Activated CD4-positive, alpha-beta T cell treated with anti-CD3 and anti-CD28 coated beads, Interleukin-2, Interleukin-6, amounts not matched to agents 100 ng/mL and 50 ng/mL, durations not matched to agents 16 hours and 8 hours (primary cell): ENCODE measurements around the gene SGO1.
A peak's percentile ranks its signal among the peaks of the same experiment; 100 is the strongest.
"Not testable (repeated sequence)": the region's sequence is repeated elsewhere in the genome, so short reads cannot be mapped to it uniquely, and the experiment has no call there.

ENCODE experiments used
- DNase-seq: peaks from one replicate; pipeline ENCODE4 v3.0.0-alpha.2; 2020

Gene SGO1

DNA sequence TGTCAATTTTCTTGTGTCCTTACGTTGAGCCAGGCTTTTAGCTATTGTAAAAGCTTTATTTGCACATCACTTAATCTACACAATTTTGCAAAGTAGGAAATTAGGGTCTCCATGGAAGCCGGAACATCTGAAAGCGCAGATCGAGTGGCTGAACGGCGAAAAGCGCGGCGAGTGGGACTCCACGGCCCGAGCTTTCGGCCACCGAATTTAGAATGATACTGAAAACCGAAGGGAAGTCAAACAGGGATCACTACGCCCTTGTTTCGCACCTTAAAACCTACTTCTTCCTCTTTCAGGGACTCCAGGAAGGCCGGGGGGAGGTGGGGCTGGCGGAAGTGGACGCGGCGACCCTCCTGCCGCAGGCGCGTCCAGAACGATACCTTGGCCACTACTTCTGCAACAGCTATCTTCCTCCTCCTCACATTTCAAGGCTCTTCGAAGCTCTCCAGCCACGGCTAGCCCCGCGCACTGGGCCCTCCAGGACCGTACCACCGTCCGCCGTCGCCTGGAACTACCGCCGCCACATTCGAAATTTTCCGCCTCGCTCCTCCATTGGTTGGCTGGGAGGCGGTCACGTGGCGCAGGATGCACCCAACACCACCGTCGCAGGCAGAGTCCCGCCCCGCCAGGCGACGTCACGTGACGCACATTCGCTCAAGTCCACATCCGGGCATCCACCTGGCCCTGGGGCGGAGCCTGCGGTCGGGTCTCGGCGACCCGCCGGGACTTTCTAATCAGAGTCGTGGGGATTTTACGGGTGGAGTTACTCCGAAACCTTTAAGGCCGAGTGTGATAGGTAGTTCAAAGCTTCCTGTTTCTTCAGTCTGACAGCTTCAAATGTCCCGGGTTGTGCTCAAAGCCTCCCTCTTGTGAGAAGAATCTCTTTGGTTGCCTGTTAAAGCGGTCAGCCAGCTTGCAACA, at the start of gene SGO1:
TSS of gene SGO1 (minus strand) at position 528 of the 921 bp plus-strand sequence. CDS start 2,179 bp downstream, outside the sequence.
- peak; percentile 100 for DNase-seq

DNA sequence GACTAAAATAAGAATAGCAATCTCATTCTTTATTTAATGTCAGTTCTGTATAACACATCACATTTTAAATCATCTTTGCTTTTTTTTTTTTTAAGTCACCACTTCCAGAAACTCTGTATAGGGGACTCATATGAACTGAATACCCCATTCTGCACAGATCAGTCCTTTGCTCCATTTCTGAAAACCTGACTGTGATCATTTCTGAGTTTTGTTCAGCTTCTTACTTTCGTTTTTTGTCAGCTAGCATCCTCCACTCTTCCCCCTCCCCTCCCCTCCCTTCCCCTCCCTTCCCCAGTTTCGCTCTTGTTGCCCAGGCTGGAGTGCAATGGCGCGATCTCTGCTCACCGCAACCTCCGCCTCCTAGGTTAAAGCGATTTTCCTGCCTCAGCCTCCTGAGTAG, 49.8 kb upstream of the SGO1 start:
- peak; percentile 36 for DNase-seq

DNA sequence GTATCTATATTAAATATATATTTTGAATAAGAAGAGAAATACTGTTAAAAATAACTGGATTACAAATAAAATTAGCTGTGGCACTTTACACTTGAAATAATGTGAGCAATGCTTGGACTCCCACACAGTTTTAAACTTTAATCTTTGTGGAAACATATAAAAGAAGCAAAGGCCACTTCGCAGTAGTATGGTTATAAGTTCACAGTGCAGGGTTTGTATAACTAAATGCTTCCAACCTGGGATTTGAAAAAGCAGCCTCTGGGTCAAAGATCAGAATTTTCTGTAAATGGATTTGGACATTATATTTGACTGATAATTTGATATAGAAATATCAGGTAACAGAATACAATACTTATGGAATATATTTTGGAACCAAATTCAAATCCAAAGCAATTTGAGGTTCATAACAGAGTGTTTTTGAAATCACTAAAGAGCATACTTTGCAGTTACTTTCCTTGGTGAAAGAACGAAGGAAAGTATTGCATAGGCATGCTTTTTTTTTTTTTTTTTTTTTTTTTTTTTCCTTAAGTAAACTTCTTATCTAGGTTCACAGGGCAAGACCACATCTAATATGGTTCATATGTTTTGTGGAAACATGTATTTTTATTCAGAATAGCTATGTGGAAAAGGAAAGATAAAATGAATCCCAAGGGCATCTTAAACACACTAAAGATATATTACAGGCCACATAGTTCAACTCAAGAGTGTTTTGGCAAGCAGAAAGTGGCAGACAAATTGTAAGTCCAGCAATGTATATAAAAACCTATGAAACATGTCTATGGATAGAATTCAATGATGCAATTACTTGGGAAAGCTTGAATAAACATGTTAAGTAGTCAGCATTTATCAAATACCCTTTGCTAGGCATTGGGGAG, 47.1 kb upstream of the SGO1 start:
- no peak for DNase-seq

DNA sequence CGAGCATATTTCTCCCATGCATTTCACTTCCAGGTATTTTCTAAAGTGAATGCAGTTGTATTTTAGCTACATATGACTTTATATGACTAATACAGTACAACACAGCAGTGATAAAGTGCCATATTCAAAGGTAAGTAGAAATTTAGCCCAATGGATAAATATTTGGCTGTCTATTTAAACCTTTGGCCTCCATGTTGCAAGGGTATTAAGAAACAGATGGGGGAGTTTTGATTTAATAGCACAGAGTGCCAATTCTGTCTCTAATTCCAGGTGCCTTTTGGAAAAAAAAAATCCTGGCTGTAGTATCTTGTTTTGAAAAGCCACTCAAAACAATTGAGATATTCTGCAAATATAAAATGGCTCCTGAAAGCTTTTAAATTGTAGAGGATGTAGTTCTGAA, 44.9 kb upstream of the SGO1 start:
- no peak for DNase-seq

DNA sequence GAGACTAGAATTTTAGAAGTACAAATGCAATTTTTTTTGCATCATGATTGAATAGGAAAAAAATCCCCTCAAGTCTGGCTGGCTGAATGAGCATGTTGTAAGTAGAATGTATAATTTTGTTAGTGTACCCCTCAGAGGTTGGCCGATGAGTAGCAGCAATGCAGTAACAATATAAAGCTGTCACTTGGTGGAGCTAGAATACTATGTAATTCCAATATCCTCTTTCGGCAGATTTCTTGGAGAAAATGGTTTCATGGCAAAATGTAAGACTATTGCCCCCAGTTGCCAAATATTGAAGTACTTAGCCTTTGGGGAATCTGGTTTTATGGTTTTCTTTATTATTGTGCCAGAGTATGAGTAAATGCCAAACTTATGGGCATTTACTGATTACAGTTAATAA, 39.8 kb upstream of the SGO1 start:
- DNase-seq = no peak

DNA sequence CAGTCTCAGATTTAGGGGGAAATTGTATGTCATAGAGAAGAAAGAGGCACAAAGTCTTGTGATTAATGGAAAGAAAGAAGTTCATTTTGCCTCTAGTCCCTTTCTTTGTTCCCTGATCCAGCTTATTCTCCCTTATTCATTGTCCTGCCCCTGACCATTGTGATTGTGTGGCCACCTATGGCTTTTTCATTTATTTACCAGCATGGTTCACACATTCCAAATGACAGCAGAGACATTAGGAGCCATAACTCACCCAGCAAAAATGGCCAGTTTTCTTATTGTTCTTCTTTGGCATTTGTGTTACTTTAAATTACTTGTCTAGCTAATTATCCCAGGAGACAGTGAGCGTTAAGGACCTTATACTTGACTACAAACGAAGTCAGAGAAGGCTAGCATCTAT, 36.3 kb upstream of the SGO1 start:
- no peak for DNase-seq

DNA sequence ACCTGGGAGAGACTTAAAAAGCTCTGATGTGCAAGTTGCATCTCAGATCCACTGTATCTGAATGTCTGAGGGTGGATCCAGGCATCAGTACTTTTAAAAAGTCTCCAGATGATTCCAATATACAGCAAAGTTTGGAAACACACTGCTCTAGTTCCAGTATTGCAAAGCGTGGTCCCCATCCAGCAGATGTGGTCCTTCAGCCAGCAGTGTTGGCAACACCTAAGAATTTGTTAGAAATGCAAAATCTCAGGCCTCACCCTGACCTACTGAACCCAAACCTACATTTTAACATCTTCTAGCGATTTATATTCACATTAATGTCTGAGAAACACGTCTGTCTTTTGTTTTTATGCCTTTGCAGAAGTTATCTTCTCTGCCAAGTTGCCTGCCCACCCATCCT, 32.2 kb upstream of the SGO1 start:
- DNase-seq = no peak

DNA sequence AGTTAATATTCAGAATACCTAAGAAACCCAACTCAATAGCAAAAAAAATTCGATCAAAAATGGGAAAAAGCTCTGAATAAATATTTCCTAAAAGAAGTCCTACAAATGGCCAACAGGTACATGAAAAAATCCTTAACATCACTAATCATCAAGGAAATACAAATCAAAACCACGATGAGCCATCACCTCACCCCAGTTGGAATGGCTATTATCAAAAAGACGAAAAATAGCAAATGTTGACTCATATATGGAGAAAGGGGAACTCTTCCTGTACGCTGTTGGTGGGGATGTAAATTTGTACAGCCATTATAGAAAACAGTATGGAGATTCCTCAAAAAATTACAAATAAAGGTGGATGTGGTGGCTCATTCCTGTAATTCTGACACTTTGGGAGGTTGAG, 29.6 kb upstream of the SGO1 start:
- DNase-seq = no peak

DNA sequence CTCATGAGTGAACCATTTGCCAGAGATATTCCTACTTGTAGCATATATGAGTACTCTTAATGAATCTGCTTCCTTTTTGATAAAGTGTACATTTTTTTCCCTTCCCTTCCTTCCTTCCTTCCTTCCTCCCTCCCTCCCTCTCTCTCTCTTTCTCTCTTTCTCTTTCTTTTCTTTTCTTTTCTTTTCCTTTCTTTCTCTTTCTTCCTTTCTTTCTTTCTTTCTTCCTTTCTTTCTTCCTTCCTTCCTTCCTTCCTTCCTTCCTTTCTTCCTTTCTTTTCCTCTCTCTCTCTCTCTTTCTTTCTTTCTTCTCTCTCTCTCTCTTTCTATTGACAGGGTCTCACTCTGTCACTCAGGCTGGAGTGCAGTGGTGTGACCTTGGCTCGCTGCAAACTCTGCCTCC, 27.5 kb upstream of the SGO1 start:
- not testable (repeated sequence) for DNase-seq

DNA sequence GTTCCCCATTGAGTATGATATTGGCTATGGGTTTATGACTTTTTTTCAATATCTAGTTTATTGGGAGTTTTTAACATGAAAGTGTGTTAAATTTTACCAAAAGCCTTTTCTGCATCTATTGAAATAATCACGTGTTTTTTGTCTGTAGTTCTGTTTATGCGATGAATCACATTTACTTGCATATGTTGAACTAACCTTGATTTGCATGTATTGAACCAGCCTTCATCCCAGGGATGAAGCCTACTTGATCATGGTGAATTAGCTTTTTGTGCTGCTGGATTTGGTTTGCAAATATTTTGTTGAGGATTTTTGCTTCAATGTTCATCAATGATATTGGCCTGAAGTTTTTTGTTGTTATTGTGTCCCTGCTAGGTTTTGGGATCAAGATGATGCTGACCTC, 21.9 kb upstream of the SGO1 start:
- not testable (repeated sequence) for DNase-seq

DNA sequence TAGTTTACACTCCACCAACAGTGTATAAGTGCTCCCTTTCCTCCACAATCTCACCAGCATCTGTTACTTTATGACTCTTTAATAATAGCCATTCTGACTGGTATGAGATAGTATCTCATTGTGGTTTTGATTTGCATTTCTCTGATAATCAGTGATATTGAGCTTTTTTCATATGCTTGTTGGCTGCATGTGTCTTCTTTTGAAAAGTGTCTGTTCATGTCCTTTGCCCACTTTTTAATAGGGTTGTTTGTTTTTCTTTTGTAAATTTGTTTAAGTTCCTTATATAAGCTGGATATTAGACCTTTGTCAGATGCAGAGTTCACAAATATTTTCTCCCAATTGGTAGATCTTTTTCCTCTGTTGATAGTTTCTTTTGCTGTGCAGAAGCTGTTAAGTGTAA, 19.9 kb upstream of the SGO1 start:
- not testable (repeated sequence) for DNase-seq

DNA sequence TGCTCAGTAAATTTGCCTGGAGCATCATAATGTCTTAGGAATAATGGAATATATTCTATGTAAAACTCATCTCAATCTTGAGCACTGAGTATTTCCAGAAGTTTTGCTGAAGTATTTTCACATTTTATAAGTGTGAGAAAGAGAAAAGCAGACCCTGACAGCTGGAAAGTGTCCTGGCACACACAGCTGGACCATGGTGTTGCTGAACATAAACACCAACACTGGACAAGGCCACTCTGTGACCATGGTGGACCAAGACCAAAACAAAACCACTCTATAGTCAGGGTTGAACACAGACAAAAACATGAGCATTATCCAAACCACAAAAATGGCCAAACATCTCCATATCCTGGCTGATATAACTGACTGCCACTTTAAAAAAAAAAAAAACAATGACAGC, 15.1 kb upstream of the SGO1 start:
- no peak for DNase-seq

DNA sequence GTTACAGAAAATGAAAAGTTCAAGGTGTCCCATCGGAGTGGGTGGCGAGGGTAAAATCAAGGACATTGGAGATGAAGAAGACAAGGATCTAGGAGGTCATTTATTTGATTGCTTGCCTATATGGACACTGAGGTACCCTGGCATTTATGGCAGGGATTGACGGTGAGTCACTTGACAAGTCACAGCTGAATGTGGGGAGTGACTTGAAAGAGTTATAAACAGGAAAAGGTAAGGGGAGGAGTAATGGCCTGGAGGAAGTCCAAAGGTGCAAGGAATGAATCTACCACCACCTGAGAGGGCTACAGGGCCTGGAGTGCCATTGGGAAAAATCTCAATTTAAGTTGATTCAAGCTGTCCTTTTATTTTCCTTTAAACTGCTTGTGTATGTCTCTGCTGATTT, 11.8 kb upstream of the SGO1 start:
- DNase-seq = no peak

DNA sequence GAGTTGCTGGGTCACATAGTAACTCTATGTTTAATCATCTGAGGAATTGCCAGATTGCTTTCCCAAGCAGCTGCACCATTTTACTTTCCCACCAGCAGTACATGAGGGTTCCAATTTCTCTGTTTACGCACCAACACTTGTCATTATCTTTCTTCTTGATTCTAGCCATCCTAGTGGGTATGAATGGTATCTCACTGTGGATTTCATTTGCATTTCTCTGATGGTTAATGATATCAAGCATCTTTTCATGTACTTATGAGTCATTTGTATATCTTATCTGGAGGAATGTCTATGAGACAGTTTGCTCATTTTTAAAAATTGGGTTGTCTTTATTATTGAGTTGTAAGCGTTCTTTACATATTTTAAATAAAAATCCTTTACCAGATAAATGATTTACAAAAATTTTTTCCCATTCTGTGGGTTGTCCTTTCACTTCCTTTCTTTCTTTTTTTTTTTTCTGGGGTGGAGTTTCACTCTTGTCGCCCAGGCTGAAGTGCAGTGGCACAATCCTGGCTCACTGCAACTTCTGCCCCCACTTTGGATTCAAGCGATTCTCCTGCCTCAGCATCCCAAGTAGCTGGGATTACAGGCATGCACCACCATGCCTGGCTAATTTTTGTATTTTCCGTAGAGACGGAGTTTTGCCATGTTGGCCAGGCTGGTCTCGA, 8.9 kb upstream of the SGO1 start:
- DNase-seq = no peak

DNA sequence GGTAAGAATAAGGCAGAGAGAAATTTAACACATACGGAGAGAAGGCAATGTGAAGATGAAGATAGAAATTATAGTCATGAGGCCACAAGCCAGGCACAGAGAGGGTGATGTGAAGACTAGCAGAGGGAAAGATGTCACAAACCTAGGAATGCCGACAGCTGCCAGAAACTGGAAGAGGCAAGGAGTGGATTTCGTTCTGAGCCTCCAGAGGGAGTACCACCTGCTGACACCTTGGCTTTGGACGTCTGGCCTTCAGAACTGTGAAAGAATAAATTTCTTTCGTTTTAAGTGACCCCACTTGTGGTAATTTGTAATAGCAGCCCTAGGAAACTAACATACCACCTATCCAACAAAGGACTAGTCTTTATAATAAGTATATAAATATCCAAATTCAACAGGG, 5.0 kb upstream of the SGO1 start:
- DNase-seq = no peak

DNA sequence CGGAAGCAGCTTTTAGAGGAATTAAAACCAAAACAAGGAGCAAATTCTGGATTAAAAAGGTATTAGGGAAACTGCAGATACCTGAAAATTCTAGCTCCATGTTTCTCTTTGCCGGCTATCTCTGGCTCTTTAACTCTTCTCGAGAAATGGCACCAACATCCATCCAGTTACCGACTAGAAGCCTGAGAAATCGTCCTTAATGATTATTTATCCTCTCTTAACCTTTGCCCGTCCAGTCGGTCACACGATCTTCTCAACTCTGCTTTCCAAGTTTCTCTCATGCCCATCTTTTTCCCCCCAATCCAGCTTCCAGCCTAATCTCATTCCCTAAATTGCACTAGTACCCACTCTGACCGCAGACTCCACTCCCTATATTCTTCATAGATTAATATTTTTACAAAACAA, 596 bp upstream of the SGO1 start:
- no peak for DNase-seq

DNA sequence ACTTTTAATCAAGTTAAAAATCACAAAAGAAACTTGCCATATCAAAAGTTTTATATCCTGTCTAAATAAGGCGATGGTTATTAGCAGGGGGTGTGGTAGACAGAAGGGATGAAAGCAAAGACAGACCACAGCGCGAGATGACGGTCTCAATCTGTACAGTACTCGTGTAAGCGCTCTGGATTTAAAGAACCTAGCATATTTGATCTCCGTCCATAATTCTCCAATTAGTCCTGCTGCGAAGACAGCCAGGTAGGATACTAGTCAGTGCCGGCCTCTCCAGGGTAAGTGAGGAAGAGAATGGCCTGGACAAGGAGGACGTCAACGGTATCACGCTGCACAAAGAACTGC, 701 bp downstream of the SGO1 start:
- peak; percentile 26 for DNase-seq

DNA sequence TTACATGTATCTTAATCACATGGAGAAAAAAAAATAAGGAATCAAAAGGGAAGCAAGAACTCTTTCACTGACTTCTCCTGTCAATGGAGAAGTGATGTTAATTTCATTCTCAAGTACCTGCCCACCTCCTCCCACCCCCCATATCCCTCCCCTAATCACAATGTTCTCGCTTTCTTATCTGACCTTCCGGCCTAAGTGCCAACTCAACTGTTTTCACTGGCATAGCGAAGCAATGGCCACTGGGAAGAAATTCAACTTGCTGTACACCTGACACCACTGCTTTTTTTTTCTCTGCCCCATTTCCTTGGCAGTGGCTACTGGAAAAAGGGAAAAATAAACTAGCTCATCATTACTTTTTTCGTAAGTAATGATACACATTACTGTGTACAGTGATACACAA, 3.8 kb downstream of the SGO1 start:
- DNase-seq = no peak

DNA sequence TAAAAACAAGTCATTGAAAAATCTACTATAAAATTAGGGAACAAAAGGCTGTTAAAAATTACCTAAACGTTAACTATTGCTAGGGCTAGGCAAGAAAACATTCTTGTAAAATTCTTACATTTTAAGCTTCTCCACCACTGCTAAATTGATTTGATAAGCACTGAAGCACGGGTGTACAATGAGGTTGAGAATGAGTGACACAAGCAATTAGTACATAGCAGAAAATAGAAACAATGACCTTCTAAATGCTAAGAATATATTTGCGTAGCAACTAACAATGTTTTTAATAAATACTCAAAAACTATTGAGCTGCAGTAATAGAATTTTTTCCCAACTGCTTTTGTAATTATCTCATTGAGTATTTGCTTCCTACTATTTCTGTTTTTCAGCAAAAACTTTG, 4.7 kb downstream of the SGO1 start:
- DNase-seq = no peak

DNA sequence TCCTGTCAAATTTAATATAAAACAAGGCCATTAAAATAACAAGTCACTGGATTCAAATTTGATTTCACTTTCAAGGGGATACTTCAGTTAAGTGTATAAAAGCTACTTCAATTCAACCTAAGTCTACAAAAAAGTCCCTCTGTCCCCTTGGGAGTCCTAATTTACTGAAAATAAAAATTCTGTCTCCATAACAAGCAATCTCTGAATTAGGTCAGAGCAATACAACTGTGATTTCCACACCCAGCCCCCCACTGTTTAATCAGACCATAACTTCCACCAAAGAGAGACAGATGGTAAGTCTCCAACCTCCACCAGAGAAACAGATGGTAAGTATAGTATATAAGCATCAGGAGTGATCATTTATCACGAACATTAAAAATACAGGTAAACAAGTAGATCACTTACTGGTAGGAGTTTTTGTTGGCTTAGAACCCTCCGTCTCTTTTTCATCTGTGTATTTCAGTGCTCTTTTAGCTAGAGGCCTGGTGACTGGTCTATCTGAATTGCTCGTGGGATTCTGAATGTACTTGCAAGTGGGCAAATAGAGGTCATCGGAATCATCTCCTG, 12.1 kb downstream of the SGO1 start:
- DNase-seq = no peak

DNA sequence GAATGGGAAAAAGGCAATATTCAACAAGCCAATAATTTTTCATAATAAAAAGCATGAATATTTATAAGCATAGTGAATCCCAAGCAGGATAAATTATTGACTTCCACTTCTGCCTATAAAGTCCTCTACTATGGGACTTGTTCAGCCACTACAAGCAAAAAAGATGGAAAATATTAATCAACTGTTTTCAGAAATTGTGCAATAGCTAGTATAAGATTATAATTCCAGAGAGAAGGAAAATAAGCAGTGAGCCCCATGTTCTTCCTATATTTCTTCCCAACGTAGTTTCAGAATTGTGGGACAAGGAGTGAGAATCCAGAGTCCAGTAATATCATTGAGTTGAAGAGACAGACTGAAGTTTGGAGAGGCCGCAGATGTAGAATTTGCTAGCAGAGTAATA, 24.3 kb downstream of the SGO1 start:
- DNase-seq = no peak

DNA sequence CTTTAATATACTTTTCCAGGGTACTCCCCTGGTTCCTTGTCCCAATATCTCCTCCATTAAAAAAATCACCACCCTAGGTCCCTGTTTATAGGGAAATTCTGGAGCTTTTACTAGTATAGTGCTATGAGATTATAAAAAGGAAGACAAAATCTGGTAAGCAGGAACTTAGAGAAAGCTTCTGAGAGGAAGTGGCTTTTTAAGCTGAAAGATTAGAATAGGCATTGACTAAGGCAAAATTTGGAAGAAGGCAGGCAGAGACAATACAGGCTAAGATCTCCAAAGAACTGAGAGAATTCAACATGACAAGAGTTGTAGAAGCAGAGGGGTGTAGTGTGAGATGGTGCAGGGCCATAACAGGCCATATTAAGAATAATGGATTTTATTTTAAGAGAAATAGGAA, 25.8 kb downstream of the SGO1 start:
- no peak for DNase-seq

DNA sequence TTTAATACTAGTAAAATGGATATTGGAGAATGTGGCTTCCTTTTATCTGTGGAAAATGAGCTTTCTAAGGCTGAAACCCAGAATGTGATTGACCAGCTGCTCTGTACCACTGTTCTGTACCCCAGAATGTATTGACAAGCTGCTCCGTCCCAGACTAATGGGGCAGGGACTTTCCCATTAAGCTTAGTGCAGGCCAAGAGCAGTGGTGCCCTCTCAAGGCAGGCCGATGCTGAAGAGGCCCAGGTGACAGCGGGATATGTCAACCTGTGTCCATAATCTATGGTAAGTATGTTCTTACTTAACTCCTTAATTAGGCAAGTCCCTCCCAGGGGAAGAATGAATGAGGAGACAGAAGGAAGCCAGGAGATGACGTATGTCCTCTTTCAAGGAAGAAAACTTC, 31.1 kb downstream of the SGO1 start:
- DNase-seq = no peak
